GM13976 (cell line): ENCODE results near the gene ALDH7A1.

Experiments
- DNase-seq: peaks from one replicate; pipeline ENCODE4 v3.0.0; 2012; ENCODE audit warnings: low spot score
- in situ Hi-C: fragments of 300-500 bp; cut with MboI; formaldehyde crosslinking; loops from one replicate; pipeline ENCODE4 v1.12.0; 2022; ENCODE audit warnings: low sequenced_read_pairs, mixed read lengths, inconsistent platforms; ENCODE audit not compliant: unreplicated experiment
- TF ChIP-seq, protein P1 (sequence below): IDR thresholded peaks from 2 replicates; pipeline ENCODE4 v1.5.1; 2012; ENCODE audit warnings: borderline replicate concordance, mild to moderate bottlenecking; ENCODE audit not compliant: insufficient read depth; ENCODE audit errors: extremely low read depth, missing control alignments, control extremely low read depth

ALDH7A1 gene

GRCh38 chr5:126527158-126527557 is 67.9 kb downstream of the ALDH7A1 start:
- no peak for DNase-seq
- TF ChIP-seq, protein P1, sequence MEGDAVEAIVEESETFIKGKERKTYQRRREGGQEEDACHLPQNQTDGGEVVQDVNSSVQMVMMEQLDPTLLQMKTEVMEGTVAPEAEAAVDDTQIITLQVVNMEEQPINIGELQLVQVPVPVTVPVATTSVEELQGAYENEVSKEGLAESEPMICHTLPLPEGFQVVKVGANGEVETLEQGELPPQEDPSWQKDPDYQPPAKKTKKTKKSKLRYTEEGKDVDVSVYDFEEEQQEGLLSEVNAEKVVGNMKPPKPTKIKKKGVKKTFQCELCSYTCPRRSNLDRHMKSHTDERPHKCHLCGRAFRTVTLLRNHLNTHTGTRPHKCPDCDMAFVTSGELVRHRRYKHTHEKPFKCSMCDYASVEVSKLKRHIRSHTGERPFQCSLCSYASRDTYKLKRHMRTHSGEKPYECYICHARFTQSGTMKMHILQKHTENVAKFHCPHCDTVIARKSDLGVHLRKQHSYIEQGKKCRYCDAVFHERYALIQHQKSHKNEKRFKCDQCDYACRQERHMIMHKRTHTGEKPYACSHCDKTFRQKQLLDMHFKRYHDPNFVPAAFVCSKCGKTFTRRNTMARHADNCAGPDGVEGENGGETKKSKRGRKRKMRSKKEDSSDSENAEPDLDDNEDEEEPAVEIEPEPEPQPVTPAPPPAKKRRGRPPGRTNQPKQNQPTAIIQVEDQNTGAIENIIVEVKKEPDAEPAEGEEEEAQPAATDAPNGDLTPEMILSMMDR, result no peak
- in situ Hi-C loops, result no loop called here

DNA sequence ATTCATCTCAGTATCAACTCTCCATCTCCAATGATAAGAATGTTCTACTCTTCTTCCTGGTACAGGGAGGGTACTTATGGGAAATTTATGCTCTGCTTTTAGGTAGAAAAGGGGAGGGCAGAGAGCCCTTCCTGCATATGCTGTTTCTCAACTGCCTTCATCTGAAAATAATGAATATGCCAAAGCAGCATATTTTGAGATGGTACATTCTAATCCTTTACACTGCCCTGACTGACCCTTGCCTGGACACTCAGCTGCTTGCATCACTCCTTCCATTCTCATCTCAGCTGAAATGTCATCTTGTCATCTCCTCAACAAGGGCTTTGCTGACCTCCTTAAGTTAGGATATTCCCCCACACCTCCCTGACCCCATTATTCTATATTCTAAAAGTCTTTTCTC is 68.5 kb downstream of the ALDH7A1 start:
- in situ Hi-C loops, result no loop called here
- TF ChIP-seq, protein P1, result no peak
- no peak for DNase-seq

GRCh38 chr5:126525630-126526245 is 69.3 kb downstream of the ALDH7A1 start:
- in situ Hi-C loops, result no loop called here
- no peak for DNase-seq

DNA sequence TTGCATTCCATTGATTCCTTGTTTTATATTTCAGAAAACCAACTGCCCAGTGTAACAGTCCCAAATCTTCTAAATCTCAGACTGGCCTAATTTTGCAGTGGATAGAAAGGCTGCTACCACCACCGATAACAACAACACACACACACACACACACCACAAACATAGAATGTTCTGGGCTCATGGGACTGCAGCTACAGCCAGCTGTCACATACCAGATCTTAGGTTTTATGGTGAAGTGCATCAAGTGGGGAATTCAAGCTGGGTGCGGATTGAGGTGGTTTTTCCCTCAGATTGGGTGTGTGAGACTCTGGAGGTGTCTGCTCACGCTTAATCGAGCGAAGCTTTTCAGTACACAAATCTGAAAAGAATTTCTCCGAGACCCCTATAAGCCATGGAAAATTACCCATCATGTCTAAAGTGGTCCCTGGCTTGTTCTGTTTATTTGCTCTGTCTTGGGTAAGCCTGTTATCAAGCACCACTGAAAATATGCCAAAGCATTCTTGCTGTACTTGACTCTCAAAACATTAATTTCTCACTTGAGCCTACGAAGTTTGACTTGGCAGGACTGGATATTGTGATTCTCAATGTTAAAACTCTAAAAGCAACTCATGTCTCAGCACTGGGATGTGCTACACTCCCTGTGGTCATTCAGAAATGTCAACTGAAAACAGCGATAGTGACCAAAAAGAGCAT is 71.1 kb downstream of the ALDH7A1 start:
- TF ChIP-seq, protein P1, result no peak
- in situ Hi-C loops, result no loop called here
- no peak for DNase-seq

More at GRCh38 chr5:126525630-126526245, 69.3 kb downstream of the ALDH7A1 start:
- TF ChIP-seq, protein P1, result no peak

DNA sequence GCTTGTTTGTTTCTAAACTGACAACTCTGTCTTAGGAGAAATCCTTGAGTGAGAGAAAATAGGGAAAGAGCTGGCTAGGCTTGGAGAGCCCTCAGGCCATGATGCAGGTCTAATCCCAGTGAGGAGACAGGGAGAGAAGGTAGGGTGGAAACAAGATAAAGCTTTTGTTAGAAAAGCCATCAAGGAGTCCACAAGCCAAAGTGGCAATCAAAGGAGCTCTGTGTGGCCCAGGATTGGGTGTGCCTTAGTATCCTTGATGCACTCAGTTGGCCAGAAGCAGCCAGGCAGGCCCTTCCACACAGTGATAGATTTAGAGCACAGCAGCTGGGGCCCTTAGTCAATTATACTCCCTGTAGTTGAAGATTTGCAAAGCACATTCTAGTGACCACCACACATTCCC is 73.9 kb downstream of the ALDH7A1 start:
- in situ Hi-C loops, result no loop called here
- no peak for DNase-seq
- TF ChIP-seq, protein P1, result no peak

DNA sequence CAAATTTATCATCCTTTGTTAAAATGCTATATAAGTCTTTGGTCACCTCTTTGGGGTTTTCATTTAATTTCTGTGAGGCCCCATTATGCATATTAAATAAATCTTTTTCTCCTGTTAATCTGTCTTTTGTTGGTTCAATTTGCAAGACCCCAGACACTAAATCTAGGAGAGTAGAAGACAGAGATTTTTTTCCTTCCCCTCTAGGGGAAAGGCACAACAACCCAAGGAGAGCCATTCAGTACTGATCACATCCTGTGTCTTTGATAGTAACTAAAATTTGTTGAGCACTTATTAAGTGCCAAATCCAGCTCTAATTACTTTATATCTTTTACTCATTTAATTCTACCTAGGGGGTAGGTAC is 74.4 kb downstream of the ALDH7A1 start:
- DNase-seq, result no peak
- TF ChIP-seq, protein P1, result no peak
- in situ Hi-C loops, result no loop called here
